ENCODE results near the gene FAM83B.
A peak's percentile ranks its signal among the peaks of the same experiment; 100 is the strongest.

Gene FAM83B

GRCh38 chr6:54801669-54802068 is 44.9 kb upstream of the FAM83B start (continued):
- TF ChIP-seq ZSCAN23 (tag by site-specific recombination; IDR thresholded peaks at IDR 0.05) (0 out of 2 replicates have a peak, but pooled peaks have one; percentile 50), ZNF157 (tag by site-specific recombination; IDR thresholded peaks at IDR 0.05) (no peak), HOXD13 (CRISPR knock-in tag; IDR thresholded peaks at IDR 0.05; ENCODE audit: borderline replicate concordance) (no peak), MEIS1 (CRISPR knock-in tag; IDR thresholded peaks at IDR 0.05; ENCODE audit: borderline replicate concordance) (no peak), OSR2 (tag by site-specific recombination; IDR thresholded peaks at IDR 0.05) (peak; percentile 25; the same call in 1 of the 2 replicates), ZNF529 (tag by site-specific recombination; IDR thresholded peaks at IDR 0.05; ENCODE audit: insufficient replicate concordance) (no peak), ZNF292 (tag by site-specific recombination; IDR thresholded peaks at IDR 0.05; ENCODE audit: borderline replicate concordance, low read depth) (no peak), ZNF214 (tag by site-specific recombination; IDR thresholded peaks at IDR 0.05; ENCODE audit: borderline replicate concordance) (no peak), ZNF184 (tag by site-specific recombination; IDR thresholded peaks at IDR 0.05) (peak; percentile 90), ZNF221 (tag by site-specific recombination; IDR thresholded peaks at IDR 0.05; ENCODE audit: borderline replicate concordance) (no peak), ZNF175 (tag by site-specific recombination; IDR thresholded peaks at IDR 0.05) (no peak), ZNF449 (tag by site-specific recombination; IDR thresholded peaks at IDR 0.05) (peak; percentile 23; the same call in 1 of the 2 replicates), ZNF23 (tag by site-specific recombination; IDR thresholded peaks at IDR 0.05; ENCODE audit: borderline replicate concordance) (no peak), ZBTB17 (tag by site-specific recombination; IDR thresholded peaks at IDR 0.05) (peak; percentile 78), ZNF837 (tag by site-specific recombination; IDR thresholded peaks at IDR 0.05) (no peak), ZNF629 (tag by site-specific recombination; IDR thresholded peaks at IDR 0.05) (peak; percentile 98), ZNF560 (tag by site-specific recombination; IDR thresholded peaks at IDR 0.05; ENCODE audit: borderline replicate concordance) (no peak), ZNF843 (tag by site-specific recombination; IDR thresholded peaks at IDR 0.05) (peak; percentile 33; the same call in 1 of the 2 replicates), ZNF624 (tag by site-specific recombination; IDR thresholded peaks at IDR 0.05) (no peak), ZNF24 (tag by site-specific recombination; IDR thresholded peaks at IDR 0.05) (peak; percentile 75; the same call in 1 of the 2 replicates), SCRT2 (tag by site-specific recombination; IDR thresholded peaks at IDR 0.05) (peak; percentile 35; the same call in 1 of the 2 replicates), PRDM4 (tag by site-specific recombination; IDR thresholded peaks at IDR 0.05) (no peak), MYNN (tag by site-specific recombination; IDR thresholded peaks at IDR 0.05; ENCODE audit: borderline replicate concordance) (no peak), ZNF366 (tag by site-specific recombination; conservative IDR thresholded peaks at IDR 0.05) (peak; percentile 81), ZNF174 (tag by site-specific recombination; IDR thresholded peaks at IDR 0.05) (no peak), REST (tag by site-specific recombination; IDR thresholded peaks at IDR 0.05) (no peak), ZNF660 (tag by site-specific recombination; IDR thresholded peaks at IDR 0.05) (no peak; the same call in none of the 2 replicates), ZNF416 (tag by site-specific recombination; IDR thresholded peaks at IDR 0.05) (no peak), ZBTB7A (tag by site-specific recombination; IDR thresholded peaks at IDR 0.05; ENCODE audit: low read depth) (no peak)

Data from HEK293 (cell line).